ENCODE measurements around the gene CEP63.
"Not testable (repeated sequence)": the region's sequence is repeated elsewhere in the genome, so short reads cannot be mapped to it uniquely, and the experiment has no call there.

CEP63 gene

DNA sequence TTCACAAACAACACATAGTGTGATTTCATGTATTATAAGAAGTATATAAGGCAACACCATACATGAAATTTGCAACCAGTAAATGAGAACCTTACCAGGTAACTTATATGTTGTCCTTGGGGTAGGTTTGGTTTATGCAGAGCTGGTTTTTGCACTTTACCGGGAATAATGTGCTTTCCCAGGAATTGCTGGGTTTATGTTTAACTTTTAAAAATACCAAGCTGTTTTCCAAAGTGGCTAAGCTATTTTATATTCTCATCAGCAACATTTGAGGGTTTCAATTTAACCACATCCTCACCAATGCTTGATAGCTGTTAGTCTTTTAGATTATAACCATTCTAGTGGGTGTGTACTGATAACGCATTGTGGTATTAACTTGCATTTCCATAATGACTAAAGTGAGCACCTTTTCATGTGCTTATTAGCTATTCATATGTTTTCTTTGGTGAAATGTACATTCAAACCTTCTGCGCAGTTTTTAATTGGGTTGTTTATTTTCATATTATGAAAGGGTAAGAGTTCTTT lies 93.3 kb downstream of the CEP63 start:
- DNase-seq (ENCODE audit: low read depth): no peak

DNA sequence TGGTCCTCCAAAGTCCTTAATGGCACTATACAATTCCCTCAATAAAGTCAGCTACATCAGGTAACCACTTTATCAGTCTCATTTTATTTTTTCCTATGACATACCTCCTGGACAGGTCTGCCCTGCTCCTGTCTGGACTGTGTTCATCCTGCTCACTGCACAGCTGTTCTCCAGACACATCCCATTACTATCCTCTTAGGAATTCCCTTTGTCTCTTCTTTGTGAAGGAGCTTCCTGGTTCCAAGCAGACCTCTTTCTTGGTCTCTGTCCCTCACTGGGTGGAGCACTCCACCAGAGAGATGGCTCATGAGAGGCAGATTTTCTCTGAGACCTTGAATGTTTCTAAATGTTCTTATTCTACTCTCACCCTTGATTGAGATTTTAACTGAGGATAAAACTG lies 104.9 kb downstream of the CEP63 start:
- H3K4me3 ChIP-seq (ENCODE audit: low read length): no peak overlapping the region
- TF ChIP-seq, protein P1, sequence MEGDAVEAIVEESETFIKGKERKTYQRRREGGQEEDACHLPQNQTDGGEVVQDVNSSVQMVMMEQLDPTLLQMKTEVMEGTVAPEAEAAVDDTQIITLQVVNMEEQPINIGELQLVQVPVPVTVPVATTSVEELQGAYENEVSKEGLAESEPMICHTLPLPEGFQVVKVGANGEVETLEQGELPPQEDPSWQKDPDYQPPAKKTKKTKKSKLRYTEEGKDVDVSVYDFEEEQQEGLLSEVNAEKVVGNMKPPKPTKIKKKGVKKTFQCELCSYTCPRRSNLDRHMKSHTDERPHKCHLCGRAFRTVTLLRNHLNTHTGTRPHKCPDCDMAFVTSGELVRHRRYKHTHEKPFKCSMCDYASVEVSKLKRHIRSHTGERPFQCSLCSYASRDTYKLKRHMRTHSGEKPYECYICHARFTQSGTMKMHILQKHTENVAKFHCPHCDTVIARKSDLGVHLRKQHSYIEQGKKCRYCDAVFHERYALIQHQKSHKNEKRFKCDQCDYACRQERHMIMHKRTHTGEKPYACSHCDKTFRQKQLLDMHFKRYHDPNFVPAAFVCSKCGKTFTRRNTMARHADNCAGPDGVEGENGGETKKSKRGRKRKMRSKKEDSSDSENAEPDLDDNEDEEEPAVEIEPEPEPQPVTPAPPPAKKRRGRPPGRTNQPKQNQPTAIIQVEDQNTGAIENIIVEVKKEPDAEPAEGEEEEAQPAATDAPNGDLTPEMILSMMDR (conservative IDR thresholded peaks at IDR 0.05; ENCODE audit: low read length): no peak
- peak; percentile 39 for DNase-seq (ENCODE audit: low read depth)

More for the DNA sequence above, 93.3 kb downstream of the CEP63 start:
- no peak overlapping the region for H3K4me3 ChIP-seq (ENCODE audit: low read length)
- TF ChIP-seq, protein P1 (conservative IDR thresholded peaks at IDR 0.05; ENCODE audit: low read length): no peak

DNA sequence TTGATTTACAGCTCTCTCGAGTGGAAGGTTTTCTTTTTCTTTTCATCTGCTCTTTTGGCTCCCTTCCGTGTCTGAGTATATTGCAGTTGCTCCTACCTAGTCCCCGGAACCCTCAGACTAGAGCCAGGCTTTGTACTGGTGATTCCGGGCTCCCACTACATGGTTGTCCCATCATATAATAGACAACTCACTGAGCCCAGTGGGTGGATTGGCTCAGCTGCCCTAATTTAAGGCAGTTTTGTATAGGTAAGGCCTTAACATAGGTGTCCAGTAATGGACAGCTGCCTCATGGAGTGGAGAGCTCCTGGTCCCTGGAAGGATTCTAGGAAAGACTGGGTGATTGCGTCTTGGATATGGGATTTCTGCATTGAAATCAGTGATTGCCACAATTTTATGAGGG lies 106.9 kb downstream of the CEP63 start:
- DNase-seq (ENCODE audit: low read depth): no peak
- no peak overlapping the region for H3K4me3 ChIP-seq (ENCODE audit: low read length)
- TF ChIP-seq, protein P1 (conservative IDR thresholded peaks at IDR 0.05; ENCODE audit: low read length): no peak

DNA sequence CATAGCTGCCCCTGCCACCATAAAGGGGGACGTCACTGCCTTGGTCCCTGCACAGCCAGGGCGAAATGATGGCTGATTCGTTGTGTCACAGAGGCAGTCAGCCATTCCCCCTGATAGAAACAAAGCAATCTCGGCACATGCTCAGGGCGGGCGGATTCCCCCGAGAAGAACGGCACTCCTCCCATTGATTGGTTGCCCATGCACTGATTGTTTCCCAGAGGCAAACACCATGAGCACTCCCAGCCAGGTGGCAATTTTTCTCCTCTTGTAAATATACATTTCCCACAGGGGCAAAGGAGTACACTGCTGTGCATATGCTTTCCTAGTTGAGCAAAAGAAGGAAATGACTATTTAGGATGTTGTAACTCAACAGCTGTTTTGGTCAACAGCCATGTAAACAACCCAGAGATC lies 108.5 kb downstream of the CEP63 start:
- H3K4me3 ChIP-seq (ENCODE audit: low read length): no peak overlapping the region
- TF ChIP-seq, protein P1 (conservative IDR thresholded peaks at IDR 0.05; ENCODE audit: low read length): no peak
- DNase-seq (ENCODE audit: low read depth): peak; percentile 29

DNA sequence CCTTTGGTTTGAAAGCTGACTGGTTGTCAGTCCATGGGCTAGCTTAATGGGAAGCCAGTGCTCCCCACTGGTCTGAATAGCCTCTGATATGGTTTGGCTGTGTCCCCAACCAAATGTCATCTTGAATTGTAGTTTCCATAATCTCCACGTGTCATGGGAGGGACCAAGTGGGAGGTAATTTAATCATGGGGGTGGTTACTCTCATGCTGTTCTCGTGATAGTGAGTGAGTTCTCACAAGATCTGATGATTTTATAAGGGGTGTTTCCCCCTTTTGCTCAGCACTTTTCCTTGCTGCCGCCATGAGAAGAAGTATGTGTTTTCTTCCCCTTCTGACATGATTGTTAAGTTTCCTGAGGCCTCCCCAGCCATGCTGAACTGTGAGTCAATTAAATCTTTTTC lies 109.1 kb downstream of the CEP63 start:
- H3K4me3 ChIP-seq (ENCODE audit: low read length); DNase-seq (ENCODE audit: low read depth): not testable (repeated sequence)

DNA sequence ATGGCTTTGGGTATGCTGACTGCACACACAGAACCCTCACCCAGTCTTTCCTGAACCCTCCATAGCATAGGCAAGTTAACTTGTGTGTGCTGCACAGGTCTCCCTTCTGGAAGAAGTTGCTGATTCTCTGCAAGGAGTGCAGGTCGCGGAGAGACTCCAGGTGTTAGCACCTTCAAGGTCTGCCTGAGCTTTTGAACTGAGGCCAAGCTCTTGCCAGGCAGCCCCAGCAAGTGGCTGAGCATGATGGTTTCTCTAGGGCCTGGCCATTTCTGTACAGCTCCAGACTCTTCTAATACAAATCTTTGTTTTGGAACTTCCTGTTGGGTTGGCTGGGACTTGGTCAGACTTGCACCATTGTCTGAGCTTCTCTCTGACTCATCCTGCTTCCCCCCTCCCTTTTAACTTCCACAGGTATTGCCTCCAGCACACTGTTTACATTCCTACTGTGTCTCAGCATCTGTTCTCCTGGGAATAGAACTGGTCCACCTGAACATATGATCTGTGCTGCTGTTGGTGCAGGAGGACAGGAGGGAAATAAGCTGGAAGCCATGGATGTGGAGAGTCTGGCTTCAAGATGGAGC lies 111.6 kb downstream of the CEP63 start:
- H3K4me3 ChIP-seq (ENCODE audit: low read length): no peak overlapping the region
- peak; percentile 33 for DNase-seq (ENCODE audit: low read depth)
- TF ChIP-seq, protein P1 (conservative IDR thresholded peaks at IDR 0.05; ENCODE audit: low read length): no peak

DNA sequence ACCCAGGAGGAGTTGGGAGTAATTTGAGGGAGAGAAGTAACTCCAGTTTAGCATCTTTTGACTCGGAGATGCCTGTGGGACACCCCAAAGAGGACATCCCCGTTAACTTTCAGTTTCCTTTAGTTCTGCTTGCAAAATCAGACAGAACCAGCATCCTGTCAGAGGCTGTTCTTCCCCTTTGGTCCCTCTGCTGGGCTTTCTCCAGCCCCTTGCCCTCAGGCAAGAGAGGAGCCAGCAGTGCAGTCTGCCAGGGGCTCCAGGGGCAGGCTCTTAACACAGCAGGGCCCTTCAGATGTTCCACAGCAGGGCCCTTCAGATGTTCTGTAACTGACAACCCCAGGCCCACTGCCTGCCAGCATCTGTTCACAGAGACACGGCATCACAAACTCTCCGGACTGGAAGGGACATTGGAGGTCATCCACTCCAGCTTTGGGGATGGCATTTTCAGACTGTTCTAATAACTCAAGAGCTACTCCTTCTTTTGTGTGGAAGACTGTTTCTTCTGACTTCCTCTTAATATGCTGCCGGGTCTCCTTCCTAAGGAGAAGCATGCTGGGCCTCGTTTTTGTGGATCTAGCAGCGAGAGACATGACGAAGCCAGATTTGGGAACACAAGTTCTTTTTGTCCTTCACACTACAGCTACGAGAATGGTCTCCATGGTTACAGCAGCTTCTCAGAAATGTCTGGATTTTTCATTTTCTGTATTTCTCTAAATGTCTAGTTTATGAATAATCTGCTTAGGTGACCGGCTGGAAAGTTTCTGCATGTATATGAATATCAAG lies 113.1 kb downstream of the CEP63 start:
- no peak overlapping the region for H3K4me3 ChIP-seq (ENCODE audit: low read length)
- DNase-seq (ENCODE audit: low read depth): no peak
- TF ChIP-seq, protein P1 (conservative IDR thresholded peaks at IDR 0.05; ENCODE audit: low read length): no peak
